GM18907 (cell line): ENCODE measurements around the gene DYNLT2.

Experiments
- ATAC-seq: cut with Tn5 transposase; IDR thresholded peaks from one replicate; pipeline ENCODE4 v1.9.1; 2021; ENCODE audit warnings: mild to moderate bottlenecking, moderate library complexity; ENCODE audit not compliant: unreplicated experiment

Gene DYNLT2

GRCh38 chr6:169738976-169739529, 12.3 kb downstream of the DYNLT2 start:
- no peak for ATAC-seq

- no peak for ATAC-seq
Observed at GRCh38 chr6:169738204-169738975, 13.0 kb downstream of the DYNLT2 start.

- ATAC-seq = no peak
Observed at GRCh38 chr6:169729961-169730360, 21.4 kb downstream of the DYNLT2 start.

GRCh38 chr6:169726963-169727362, 24.4 kb downstream of the DYNLT2 start:
- ATAC-seq = no peak

- no peak for ATAC-seq
Observed at GRCh38 chr6:169726049-169726400, 25.3 kb downstream of the DYNLT2 start.

- ATAC-seq = peak; percentile 27
Observed at GRCh38 chr6:169725125-169726048, 26.0 kb downstream of the DYNLT2 start.

GRCh38 chr6:169724494-169725124, 26.8 kb downstream of the DYNLT2 start, which contains the start of gene PHF10:
TSS of gene PHF10 (minus strand) at chr6:169724500. CDS start at chr6:169723931, 569 bp downstream.
- peak; percentile 43 for ATAC-seq

GRCh38 chr6:169723991-169724493, 27.3 kb downstream of the DYNLT2 start:
- peak; percentile 38 for ATAC-seq

GRCh38 chr6:169723200-169723909, 28.0 kb downstream of the DYNLT2 start:
- ATAC-seq = peak; percentile 39

GRCh38 chr6:169722362-169723199, 28.8 kb downstream of the DYNLT2 start:
- peak; percentile 26 for ATAC-seq

- no peak for ATAC-seq
Observed at GRCh38 chr6:169720207-169720855, 31.0 kb downstream of the DYNLT2 start.

GRCh38 chr6:169719117-169719516, 32.3 kb downstream of the DYNLT2 start:
- no peak for ATAC-seq

- no peak for ATAC-seq
Observed at GRCh38 chr6:169714595-169714994, 36.8 kb downstream of the DYNLT2 start.

- no peak for ATAC-seq
Observed at GRCh38 chr6:169714178-169714577, 37.2 kb downstream of the DYNLT2 start.

- no peak for ATAC-seq
Observed at GRCh38 chr6:169710009-169710408, 41.4 kb downstream of the DYNLT2 start.

- no peak for ATAC-seq
Observed at GRCh38 chr6:169709293-169709692, 42.1 kb downstream of the DYNLT2 start.

GRCh38 chr6:169707772-169708171, 43.6 kb downstream of the DYNLT2 start:
- ATAC-seq = no peak

- peak; percentile 26 for ATAC-seq
Observed at GRCh38 chr6:169702840-169703246, 48.5 kb downstream of the DYNLT2 start.
